Panc1 (cell line): ENCODE data around the gene NPAS3. TPM values are rescaled to one million over a fixed set of nuclear protein-coding genes. Genes with fewer than 3 reads are reported as not detected.

Experiments used
- ATAC-seq: fragments of 200-7000 bp; cut with Tn5 transposase; 2 replicates; pipeline ENCODE4 v1.9.1; 2020; ENCODE audit warnings: mild to moderate bottlenecking, moderate library complexity
- BruUV-seq: library from RNA; stranded (reverse); fragments of 400-500 nt; replicated peaks from 2 replicates; lab custom pipeline; 2021; lab: Mats Ljungman, UMichigan
- CTCF ChIA-PET: fragments of 300-600 bp; sonication (Branson Sonifier 250); formaldehyde crosslinking; loops from one replicate; lab custom pipeline; 2022; ENCODE audit warnings: antibody characterized with exemption; lab: Charles Lee
- POLR2A ChIA-PET: fragments of 300-600 bp; sonication (Branson Sonifier 250); formaldehyde crosslinking; loops from one replicate; lab custom pipeline; 2022; ENCODE audit warnings: antibody characterized with exemption; lab: Charles Lee
- DNase-seq: peaks from one replicate; pipeline ENCODE4 v3.0.0-alpha.2; 2010; ENCODE audit warnings: low read depth, low spot score
- H3K27ac ChIP-seq: 2 replicates; pipeline ENCODE4 v1.5.1; 2011; ENCODE audit warnings: mild to moderate bottlenecking, low read length, inconsistent platforms
- H3K27me3 ChIP-seq: fragments of 200-500 bp; sonication (Bioruptor generic); 2 replicates; pipeline ENCODE4 v1.6.0; 2014; ENCODE audit warnings: low read length, inconsistent platforms; ENCODE audit not compliant: control insufficient read depth, insufficient read depth
- H3K36me3 ChIP-seq: fragments of 200-500 bp; sonication (Bioruptor generic); 2 replicates; pipeline ENCODE4 v1.5.1; 2014; ENCODE audit warnings: inconsistent platforms, mild to moderate bottlenecking, low read length, moderate library complexity; ENCODE audit not compliant: control insufficient read depth, insufficient read depth
- H3K4me1 ChIP-seq: 2 replicates; pipeline ENCODE4 v1.5.1; 2011; ENCODE audit warnings: inconsistent platforms, mild to moderate bottlenecking, low read length, moderate library complexity; ENCODE audit not compliant: control insufficient read depth, insufficient read depth
- H3K4me3 ChIP-seq, 2 experiments: 2 replicates each; pipeline ENCODE4 v1.5.1; 2011 to 2012; ENCODE audit warnings: low read depth in 2 of 2, low read length in 2 of 2, mild to moderate bottlenecking in 2 of 2, inconsistent platforms in 1 of 2, moderate library complexity in 1 of 2
- H3K9me3 ChIP-seq: fragments of 200-500 bp; sonication (Bioruptor generic); 2 replicates; pipeline ENCODE4 v1.5.1; 2014; ENCODE audit warnings: low read depth, mild to moderate bottlenecking, inconsistent platforms, low read length, moderate library complexity; ENCODE audit not compliant: control insufficient read depth, insufficient read depth
- POLR2AphosphoS5 ChIP-seq: IDR thresholded peaks from 2 replicates; pipeline ENCODE4 v1.6.1; 2012; ENCODE audit warnings: mild to moderate bottlenecking, low read depth, low read length, moderate library complexity
- SIN3A ChIP-seq: IDR thresholded peaks from 2 replicates; pipeline ENCODE4 v1.6.1; 2012; ENCODE audit warnings: low read depth, mild to moderate bottlenecking, low read length, moderate library complexity, borderline replicate concordance; ENCODE audit not compliant: insufficient read depth
- TCF7L2 ChIP-seq: IDR thresholded peaks from 2 replicates; pipeline ENCODE4 v1.6.1; 2011; ENCODE audit warnings: mild to moderate bottlenecking, low read depth, low read length, inconsistent platforms
- in situ Hi-C: cut with HindIII; loops from 2 replicates; pipeline ENCODE4 v1.10.0; 2016; ENCODE audit warnings: low sequenced_read_pairs, low pct_unique_long_range_greater_than_20kb
- intact Hi-C: fragments of 100-400 bp; cut with micrococcal nuclease; formaldehyde crosslinking; loops from one replicate; pipeline ENCODE4 v1.10.0; 2022; ENCODE audit not compliant: unreplicated experiment
- total RNA-seq: library from RNA; stranded (reverse); gene quantifications from one replicate; pipeline ENCODE4 v1.2.1, GENCODE V29; 2021; ENCODE audit not compliant: unreplicated experiment
- TF ChIP-seq, protein P1 (sequence below), 2 experiments: IDR thresholded peaks; 2 replicates each; pipeline ENCODE4 v1.6.1; 2011 to 2012; ENCODE audit warnings: low read depth in 2 of 2, control low read depth in 1 of 2, low read length in 1 of 2, mild to moderate bottlenecking in 1 of 2, moderate library complexity in 1 of 2; ENCODE audit not compliant: insufficient read depth in 1 of 2
- TF ChIP-seq, protein P2 (sequence below): fragments of 450-650 bp; IDR thresholded peaks from 2 replicates; pipeline ENCODE4 v1.5.1; 2017; ENCODE audit warnings: mild to moderate bottlenecking

Gene NPAS3
- total RNA-seq, 1 experiment from 2014 or later, result 0.23 TPM

DNA sequence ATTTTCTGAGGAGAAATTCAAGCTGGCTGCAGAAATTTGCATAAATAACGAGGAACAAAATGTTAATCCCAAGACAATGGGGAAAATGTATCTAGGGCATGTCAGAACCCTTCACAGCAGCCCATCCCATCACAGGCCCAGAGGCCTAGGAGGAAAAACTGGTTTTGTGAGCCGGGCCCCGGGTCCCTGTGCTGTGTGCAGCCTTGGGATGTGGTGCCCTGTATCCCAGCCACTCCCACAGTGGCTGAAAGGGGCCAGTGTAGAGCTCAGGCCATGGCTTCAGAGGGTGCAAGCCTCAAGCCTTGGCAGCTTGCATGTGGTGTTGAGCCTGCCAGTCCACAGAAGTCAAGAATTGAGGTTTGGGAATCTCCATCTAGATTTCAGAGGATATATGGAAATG is 57.7 kb downstream of the NPAS3 start:
- intact Hi-C loops (no loop called here), in situ Hi-C loops (no loop called here)
- H3K27ac ChIP-seq, result no peak overlapping the region
- BruUV-seq, result no TSS peak
- ATAC-seq, result no peak
- DNase-seq, result no peak
- H3K4me3 ChIP-seq, result no peak overlapping the region
- CTCF ChIA-PET, result no interaction called here
- no peaks in the 10 kb centered on the region for H3K9me3 ChIP-seq
- no peaks in the 10 kb centered on the region for H3K36me3 ChIP-seq
- POLR2A ChIA-PET, result no interaction called here
- H3K27me3 ChIP-seq, result no peaks in the 10 kb centered on the region
- TF ChIP-seq, protein P1, sequence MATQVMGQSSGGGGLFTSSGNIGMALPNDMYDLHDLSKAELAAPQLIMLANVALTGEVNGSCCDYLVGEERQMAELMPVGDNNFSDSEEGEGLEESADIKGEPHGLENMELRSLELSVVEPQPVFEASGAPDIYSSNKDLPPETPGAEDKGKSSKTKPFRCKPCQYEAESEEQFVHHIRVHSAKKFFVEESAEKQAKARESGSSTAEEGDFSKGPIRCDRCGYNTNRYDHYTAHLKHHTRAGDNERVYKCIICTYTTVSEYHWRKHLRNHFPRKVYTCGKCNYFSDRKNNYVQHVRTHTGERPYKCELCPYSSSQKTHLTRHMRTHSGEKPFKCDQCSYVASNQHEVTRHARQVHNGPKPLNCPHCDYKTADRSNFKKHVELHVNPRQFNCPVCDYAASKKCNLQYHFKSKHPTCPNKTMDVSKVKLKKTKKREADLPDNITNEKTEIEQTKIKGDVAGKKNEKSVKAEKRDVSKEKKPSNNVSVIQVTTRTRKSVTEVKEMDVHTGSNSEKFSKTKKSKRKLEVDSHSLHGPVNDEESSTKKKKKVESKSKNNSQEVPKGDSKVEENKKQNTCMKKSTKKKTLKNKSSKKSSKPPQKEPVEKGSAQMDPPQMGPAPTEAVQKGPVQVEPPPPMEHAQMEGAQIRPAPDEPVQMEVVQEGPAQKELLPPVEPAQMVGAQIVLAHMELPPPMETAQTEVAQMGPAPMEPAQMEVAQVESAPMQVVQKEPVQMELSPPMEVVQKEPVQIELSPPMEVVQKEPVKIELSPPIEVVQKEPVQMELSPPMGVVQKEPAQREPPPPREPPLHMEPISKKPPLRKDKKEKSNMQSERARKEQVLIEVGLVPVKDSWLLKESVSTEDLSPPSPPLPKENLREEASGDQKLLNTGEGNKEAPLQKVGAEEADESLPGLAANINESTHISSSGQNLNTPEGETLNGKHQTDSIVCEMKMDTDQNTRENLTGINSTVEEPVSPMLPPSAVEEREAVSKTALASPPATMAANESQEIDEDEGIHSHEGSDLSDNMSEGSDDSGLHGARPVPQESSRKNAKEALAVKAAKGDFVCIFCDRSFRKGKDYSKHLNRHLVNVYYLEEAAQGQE (IDR thresholded peaks at IDR 0.05; ENCODE audit: insufficient read depth in 1 of 2, low read depth in 2 of 2, low read length in 1 of 2), result no peak
- H3K4me1 ChIP-seq, result no peaks in the 10 kb centered on the region

DNA sequence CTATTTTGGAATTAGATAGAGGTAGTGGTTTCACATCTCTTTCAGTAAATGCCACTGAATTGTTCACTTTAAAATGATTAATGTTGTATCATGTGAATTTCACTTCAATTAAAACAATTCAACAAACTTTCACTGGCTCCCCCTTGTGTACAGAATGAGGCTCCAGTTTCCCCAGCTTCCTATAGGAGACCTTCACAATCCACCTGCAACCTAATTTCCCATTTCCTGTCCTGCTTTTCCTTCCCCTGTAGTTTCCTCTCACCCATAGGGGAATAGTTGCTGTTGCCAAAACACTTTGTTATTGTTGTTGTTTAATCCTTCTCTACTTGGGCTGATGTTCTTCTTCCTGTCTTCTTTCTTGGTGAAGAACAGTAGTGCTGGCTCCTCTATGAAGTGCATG is 59.8 kb downstream of the NPAS3 start:
- in situ Hi-C loops, result no loop called here
- ChIA-PET CTCF (no interaction called here), POLR2A (no interaction called here)
- Histone ChIP-seq H3K4me1 (no peaks in the 10 kb centered on the region), H3K27ac (no peak overlapping the region), H3K36me3 (no peaks in the 10 kb centered on the region), H3K27me3 (no peaks in the 10 kb centered on the region), H3K4me3 (no peak overlapping the region), H3K9me3 (no peaks in the 10 kb centered on the region)
- ATAC-seq (no peak), DNase-seq (no peak)
- intact Hi-C loops, result no loop called here
- no TSS peak for BruUV-seq
- TF ChIP-seq POLR2AphosphoS5 (no peak), TCF7L2 (no peak), SIN3A (no peak)
- TF ChIP-seq, protein P1 (IDR thresholded peaks at IDR 0.05; ENCODE audit: insufficient read depth in 1 of 2, low read depth in 2 of 2, low read length in 1 of 2), result no peak
- TF ChIP-seq, protein P2, sequence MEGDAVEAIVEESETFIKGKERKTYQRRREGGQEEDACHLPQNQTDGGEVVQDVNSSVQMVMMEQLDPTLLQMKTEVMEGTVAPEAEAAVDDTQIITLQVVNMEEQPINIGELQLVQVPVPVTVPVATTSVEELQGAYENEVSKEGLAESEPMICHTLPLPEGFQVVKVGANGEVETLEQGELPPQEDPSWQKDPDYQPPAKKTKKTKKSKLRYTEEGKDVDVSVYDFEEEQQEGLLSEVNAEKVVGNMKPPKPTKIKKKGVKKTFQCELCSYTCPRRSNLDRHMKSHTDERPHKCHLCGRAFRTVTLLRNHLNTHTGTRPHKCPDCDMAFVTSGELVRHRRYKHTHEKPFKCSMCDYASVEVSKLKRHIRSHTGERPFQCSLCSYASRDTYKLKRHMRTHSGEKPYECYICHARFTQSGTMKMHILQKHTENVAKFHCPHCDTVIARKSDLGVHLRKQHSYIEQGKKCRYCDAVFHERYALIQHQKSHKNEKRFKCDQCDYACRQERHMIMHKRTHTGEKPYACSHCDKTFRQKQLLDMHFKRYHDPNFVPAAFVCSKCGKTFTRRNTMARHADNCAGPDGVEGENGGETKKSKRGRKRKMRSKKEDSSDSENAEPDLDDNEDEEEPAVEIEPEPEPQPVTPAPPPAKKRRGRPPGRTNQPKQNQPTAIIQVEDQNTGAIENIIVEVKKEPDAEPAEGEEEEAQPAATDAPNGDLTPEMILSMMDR, result no peak
